ENCODE data around the gene CLDN16.

DNA sequence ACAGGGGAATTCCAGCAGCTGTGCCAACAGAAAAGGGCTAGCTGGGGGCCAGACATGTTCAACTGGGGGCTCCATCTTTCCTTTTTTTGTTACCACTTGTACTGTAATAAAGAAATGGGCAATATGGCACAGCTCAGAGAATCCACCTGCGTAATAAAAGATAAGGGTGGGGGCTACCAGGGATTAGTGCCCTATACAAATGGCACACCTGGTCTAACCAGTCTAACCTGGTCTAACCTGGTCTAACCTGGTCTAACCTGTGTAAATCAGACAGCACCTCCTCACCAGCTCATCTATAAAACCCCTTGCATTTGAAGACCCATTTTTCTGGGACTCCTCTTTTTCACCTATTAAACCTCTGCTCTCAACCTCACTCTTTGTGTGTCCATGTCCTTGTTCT, 26.2 kb upstream of the CLDN16 start:
- TF ChIP-seq, protein P1, sequence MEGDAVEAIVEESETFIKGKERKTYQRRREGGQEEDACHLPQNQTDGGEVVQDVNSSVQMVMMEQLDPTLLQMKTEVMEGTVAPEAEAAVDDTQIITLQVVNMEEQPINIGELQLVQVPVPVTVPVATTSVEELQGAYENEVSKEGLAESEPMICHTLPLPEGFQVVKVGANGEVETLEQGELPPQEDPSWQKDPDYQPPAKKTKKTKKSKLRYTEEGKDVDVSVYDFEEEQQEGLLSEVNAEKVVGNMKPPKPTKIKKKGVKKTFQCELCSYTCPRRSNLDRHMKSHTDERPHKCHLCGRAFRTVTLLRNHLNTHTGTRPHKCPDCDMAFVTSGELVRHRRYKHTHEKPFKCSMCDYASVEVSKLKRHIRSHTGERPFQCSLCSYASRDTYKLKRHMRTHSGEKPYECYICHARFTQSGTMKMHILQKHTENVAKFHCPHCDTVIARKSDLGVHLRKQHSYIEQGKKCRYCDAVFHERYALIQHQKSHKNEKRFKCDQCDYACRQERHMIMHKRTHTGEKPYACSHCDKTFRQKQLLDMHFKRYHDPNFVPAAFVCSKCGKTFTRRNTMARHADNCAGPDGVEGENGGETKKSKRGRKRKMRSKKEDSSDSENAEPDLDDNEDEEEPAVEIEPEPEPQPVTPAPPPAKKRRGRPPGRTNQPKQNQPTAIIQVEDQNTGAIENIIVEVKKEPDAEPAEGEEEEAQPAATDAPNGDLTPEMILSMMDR (IDR thresholded peaks at IDR 0.05), result no peak
- TF ChIP-seq POLR2A (IDR thresholded peaks at IDR 0.05), result no peak
